HG03135 (cell line): Measurements from ENCODE around the gene TMBIM6.
A peak's percentile ranks its signal among the peaks of the same experiment; 100 is the strongest.
"Not testable (repeated sequence)": the region's sequence is repeated elsewhere in the genome, so short reads cannot be mapped to it uniquely, and the experiment has no call there.

ENCODE experiments used
- ATAC-seq: cut with Tn5 transposase; IDR thresholded peaks from one replicate; pipeline ENCODE4 v1.9.1; 2021; ENCODE audit warnings: mild to moderate bottlenecking, moderate library complexity; ENCODE audit not compliant: unreplicated experiment

TMBIM6 gene, protein sequence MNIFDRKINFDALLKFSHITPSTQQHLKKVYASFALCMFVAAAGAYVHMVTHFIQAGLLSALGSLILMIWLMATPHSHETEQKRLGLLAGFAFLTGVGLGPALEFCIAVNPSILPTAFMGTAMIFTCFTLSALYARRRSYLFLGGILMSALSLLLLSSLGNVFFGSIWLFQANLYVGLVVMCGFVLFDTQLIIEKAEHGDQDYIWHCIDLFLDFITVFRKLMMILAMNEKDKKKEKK

DNA sequence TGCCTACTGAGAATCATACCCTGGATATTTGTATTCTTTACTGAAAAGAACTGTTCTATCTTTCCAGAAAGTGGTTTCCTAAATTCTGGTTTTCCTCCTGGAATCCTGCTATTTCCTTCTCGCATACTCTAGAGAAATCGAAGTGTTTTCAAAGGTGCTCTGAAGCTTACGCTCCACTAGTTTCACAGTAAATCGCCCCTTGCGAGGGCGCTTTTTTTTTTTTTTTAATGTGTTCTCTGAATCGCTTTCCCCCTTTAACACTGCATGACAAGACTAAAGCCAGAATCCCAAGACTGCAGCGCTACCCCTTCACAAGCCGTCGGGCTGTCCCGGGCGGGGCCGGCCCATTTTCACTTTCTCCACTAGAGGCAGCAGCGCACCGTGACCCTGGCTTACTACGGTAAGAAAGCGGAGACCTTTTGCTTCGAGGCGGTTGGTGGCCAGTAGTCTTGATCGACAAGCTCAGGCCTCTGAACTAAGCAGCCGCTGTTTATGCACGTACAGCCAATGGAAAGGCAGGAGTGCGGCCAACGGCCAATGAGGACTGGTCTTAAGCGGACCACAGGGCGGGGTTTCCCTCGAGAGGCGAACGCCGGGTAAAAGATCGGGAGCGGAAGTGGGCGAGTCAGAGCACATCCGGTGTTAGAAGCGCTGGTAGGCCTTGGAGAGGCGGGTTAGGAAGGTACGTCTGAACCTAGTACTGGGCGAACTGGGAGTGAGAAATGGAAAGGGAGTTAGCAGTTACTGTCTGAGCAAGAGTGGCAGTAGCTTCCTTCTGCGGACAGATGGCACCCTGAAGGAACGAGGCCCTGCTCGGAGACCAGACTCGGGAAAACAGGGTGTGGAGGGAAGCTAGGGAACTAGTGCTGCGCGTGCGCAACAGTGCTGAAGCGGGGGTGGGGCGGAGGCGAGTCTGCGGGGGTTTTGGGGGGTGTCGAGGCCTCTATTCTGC is at the start of gene TMBIM6:
Gene TMBIM6 (plus strand): TSS at position 628 of the 952 bp plus-strand sequence. CDS start 10,937 bp downstream, outside the sequence.
- peak; percentile 94 for ATAC-seq

DNA sequence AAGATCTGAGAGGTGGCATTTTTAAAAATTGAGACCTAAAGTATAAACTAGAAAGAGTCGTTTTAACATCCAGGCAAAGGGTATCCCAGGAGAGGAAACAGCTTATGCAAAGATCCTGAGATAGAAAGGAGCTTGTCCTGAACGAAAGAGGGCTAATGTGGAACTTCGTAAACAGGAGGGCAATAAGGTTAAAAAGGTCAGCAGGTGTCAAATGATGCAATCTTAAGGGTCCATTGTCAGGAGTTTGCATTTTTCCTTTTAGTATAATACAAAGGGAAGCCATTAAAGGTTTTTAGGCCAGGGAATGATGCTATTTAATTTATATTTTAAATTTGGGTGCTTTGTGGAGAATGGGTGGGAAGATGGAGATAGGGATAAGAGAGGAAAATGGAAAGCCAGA is 48.5 kb upstream of the TMBIM6 start:
- ATAC-seq = no peak

DNA sequence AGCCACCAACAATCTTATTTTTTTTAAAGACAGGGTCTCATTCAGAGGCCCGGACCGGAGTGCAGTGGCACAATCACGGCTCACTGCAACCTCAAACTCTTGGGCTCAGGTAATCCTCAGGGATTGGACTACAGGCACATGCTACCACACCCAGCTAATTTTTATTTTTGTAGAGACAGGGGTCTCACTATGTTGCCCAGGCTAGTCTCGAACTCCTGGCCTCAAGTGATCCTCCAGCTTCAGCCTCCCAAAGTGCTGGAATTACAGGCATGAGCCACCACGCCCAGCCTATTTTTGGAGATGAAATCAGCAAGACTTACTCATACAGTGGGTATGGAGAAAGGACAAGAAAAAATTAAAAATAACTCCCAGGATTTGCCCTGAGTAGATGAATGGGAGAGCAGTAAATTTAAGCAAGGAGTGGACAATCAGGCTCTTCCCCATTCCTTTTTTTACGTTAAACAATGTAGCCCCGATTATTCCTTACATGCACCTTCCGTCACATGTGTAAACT is 47.4 kb upstream of the TMBIM6 start:
- no peak for ATAC-seq

DNA sequence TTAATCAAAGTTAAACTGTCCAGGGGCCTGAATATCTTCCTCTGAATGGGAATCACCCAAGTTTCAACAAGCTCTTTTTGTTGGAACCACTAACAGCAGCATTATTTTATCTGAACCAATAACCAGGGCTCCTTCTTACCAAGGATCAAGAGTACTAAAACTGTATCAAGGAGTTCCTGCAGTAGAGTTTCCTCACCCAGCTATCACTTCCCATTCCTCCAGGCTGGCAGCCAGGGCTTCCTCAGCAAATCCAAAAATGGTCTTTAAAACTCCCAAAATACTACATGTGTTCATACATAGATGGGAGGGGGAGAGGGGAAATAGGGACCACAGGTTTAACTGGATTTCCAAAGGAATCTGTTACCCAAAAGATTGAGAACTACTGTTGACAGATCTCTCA is 44.6 kb upstream of the TMBIM6 start:
- no peak for ATAC-seq

DNA sequence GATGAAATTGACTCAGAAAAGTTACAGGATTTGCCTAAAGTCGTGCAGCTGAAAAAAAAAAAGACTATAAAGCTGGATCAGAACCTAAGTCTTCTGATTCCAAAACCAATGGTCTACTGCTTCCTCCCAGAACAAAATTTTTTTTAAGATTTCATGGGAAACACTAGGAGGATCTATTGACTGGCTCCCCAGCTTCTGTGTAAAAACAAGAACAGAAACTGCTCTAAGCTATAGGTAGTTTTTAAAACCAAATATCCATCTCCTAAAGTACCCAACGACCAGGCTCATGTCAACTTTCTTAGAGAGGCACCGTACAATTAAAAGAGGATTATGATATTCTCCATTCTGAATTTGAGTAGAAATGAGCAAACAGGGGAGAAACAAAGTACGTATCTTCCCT is 43.5 kb upstream of the TMBIM6 start:
- no peak for ATAC-seq

DNA sequence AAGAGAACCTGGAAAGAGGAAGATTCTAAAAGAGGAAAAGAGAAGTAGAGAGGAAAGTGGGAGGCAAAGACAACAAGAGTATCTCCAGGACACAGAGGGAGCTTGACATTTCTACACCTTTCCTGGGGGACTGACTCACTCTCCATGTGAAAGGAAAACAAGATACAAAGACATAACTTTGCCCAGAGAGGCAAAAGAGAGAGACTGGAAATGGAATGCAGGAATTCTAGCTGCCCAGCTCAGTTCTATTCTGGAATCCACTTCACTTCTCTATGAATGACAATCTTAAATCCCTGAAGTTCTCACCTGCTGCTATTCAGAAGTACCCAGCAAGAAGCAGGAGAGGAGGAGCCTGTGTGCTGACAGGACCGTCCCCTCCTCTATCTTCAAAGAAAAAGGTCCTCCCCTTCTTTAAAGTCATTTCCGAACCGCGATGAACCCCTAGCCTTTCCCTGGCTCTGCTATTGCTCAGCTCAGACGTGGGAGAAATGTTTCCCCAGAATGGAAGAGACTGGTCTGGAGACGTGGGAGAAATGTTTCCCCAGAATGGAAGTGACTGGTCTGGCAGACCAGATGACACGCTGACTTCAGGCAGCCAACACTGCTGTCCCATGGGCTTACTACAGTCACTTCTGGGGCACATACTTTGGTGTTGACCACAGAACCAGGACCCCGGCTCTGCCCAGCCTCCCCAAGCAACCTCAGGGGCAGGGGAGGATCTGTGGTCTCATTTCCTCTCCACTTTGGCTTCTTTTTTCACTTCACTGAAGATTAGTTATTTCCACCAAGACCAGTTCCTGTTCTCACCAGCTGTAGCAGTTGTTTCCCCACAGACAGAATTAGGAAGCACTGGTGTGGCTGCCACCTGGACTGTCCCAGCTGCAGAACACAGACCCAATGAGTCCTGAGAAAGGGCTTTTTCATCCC is 42.5 kb upstream of the TMBIM6 start:
- peak; percentile 75 for ATAC-seq

DNA sequence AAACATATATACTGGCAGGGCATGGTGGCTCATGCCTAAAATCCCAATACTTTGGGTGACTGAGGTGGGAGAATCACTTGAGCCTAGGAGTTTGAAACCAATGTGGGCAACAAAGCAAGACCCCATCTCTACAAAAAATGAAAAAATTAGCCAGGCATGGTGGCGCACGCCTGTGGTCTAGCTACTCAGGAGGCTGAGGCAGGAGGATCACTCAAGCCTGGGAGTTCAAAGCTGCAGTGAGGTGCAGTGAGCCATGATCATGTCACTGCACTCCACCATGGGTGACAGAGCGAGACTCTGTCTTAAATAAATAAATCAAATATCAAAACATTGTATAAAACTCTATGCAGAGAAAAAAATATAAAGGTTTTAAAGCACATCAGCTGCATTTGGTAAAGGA is 39.3 kb upstream of the TMBIM6 start:
- no peak for ATAC-seq

DNA sequence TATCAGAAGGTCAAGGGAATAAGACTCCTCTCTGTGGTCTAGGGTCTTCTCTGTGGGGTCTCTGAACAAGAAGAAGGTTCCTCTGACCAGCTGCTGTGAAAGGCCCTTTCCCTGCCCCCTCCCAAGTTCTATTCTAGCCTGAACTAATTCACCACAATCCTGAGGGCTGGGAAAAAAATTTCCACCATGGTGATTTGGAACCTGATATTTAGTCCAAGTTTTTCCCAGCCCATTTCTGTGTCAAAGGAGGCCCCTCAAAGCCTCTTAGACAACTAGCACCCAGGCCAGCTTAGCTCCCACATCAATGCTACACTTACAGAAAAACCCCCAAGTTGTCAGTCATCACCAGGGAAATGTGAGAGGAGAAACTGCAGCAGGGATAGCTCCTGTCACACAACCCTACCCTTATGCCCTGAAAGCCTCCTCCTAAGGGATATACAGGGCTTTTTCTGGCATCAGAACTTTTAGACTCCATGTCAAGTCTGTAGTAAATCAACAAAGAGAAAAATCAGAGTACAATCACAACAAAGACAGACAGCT is 38.6 kb upstream of the TMBIM6 start:
- no peak for ATAC-seq

DNA sequence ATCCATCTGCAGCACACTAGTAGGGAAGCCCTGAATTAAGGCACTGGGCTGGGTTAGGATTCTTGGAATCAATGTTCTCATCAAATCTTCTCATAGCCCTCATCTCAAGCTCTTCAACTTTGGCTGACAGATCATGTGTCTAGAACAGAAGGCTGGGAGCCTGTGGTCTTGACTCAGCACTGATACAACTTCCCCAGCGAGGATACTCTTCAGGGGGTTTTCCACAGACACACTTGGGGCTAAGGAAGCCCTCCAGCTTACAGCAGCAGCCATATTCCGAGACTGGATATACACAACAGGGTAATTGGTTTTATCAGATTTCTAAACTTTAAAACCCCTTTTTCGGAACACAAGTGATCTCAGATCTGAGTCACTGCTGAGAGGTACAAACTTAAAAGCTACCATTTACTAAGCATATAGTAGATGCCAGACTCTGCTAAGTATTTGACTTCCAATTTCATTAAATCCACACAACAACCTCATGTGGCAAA is 37.7 kb upstream of the TMBIM6 start:
- ATAC-seq = no peak

DNA sequence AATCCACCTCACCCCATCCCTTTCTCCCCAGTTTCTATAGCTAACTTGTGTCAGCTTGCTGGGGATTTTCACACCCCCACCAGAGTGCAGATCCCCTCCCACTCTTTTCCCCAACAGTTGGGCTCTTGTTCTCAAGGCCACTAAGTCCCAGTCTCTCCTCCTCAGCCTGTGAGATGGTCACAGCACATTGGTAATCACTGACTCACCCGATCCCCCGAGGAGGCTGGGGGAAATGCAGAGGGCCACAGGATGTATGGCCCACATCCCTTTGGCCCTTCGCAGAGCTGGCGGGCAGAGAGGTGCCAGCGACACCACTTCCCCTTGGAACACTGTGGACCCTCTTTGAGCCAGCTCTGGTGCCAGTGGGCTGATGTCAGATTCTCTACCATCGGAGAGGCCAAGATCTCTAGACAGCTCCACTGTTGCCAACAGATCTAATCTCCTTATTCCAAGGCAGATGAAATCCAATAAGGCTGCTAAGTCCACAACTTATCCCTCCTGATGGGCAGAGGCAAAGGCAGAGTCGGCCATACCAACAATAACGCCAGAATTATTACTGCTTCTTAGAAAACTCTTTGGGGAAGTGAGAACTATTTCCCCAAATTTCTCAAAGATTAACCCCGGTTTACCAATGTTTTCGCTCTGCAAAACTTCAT is 35.8 kb upstream of the TMBIM6 start:
- ATAC-seq = no peak

DNA sequence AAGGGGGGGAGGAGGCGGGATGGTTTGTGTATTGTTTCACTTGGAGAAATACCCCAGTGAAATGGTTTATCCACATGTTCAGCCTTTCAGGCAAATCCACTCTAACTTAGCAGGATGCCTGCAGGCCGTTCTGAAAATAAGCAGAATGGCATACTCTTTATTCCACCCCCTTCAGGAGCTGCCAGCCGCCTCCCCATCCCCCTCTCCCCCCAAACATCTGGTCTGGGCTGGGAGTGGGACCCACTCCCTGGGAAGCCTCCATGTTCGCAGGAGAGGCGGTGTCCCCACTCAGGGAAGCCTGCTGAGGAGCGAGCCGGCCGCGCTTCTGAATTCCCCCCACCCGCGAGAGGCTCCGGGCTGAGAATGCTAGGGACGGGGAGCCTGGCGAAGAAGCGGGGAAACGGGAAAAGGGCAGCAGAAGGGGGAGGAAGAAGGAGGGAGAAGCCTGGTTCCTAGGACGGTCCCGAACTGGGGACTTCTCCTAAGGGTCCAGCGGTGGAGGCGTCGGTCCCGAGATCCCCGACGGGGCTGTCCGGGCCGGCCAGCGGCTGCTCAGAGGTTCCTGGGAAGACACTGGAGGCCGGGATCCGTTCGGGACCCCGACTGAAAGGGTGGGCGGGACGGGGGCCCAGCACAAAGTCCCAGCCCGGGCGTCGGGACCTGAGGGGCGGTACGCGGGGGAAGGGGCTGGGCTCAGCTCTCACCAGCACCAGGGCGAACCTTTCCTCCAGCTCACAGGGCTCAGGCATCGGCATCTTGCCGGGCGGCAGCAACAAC is 34.8 kb upstream of the TMBIM6 start:
- peak; percentile 15 for ATAC-seq

DNA sequence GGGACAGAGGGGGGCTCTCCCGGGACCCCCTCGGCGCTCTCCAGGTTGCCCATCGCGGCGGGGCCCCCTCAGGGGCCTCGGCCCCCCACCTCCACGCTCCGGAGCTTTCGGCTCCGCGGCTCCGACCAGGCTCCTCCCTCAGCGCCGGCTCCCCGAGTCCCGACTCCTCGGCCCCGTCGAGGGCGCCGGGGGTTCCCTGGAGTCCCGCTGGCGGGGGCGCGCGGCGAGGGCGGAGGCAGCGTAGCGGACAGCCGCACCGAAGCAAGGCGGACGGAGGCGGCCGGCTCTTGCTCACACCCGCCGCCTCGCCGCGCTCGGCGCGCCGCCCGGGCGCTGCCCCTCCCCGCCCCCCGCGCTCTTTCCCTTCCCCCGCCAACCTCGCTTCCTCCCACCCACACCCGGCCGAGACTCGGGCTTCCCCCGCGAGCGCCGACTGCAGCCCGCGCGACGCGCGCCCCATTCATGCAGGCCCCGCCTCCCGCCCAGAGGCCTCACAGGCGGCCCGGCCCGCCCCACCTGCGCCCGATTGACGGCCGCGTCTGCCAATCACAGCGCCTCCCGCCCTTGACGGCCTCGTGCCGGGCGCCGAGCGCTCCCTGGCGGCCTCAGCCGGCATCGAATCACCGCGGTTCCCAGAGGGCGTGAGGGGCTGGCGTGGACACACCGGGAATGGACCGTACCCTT is 34.1 kb upstream of the TMBIM6 start, which contains the start of gene FMNL3:
Gene FMNL3 (minus strand): TSS at position 278 of the 684 bp plus-strand sequence. CDS start 225 bp downstream, at position 53.
- peak; percentile 85 for ATAC-seq

DNA sequence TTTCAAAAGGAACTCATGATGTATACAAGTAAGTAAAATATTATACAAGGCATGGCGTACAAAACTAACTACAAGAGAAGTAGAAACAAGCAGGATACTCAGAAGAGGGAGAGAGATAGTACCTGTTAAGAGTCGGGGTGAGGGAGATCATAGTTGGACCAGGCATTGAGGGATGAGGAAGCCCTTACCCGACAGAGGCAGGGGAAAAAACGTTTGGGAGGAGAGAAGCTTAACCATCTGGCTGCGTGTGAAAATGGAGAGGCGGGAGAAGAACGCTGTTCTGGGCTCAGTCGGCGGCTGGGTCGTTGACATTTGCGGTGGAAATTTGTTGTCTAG is 33.6 kb upstream of the TMBIM6 start:
- ATAC-seq = no peak

DNA sequence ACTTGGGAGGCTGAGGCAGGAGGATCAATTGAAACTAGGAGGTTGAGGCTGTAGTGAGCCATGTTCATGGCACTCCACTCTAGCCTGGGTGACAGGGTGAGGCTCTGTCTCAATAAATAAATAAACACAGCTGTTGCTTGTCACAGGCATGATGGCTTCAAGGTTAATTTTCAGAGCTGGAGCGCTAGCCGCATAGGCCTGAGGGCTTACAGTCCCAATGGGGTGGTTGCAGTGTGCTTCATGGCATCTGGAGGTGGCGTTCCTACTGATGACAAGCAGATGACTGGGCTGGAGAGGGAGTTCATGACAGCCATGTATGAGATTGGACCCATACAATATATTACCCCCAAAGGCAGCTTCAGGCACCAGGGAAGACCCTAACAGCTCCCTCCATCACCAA is 32.5 kb upstream of the TMBIM6 start:
- ATAC-seq = no peak

DNA sequence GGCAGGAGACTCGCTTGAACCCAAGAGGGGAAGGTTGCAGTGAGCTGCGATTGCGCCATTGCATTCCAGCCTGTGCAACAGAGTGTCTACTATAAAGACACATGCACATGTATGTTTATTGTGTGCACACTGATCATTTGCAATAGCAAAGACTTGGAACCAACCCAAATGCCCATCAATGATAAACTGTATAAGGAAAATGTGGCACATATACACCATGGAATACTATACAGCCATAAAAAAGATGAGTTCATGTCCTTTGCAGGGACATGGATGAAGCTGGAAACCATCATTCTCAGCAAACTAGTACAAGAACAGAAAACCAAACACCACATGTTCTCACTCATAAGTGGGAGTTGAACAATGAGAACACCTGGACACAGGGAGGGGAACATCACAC is 27.4 kb upstream of the TMBIM6 start:
- ATAC-seq = not testable (repeated sequence)

DNA sequence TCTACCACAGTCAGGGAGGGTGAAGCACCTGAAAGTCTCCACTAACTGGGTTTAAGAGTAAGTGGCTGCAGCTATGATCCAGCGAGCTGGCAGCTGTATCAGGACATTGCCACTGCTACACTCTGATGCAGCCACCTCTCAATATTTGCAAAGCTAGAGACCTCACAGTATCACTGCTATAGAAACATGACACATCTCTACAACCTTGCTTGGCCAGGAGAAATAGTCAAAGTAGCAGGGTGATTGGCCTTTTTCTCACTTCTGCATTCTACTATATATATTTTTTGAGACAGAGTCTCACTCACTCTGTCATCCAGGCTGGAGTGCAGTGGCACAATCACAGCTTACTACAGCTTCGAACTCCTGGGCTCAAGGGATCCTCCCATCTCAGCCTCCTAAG is 24.8 kb upstream of the TMBIM6 start:
- ATAC-seq = no peak

DNA sequence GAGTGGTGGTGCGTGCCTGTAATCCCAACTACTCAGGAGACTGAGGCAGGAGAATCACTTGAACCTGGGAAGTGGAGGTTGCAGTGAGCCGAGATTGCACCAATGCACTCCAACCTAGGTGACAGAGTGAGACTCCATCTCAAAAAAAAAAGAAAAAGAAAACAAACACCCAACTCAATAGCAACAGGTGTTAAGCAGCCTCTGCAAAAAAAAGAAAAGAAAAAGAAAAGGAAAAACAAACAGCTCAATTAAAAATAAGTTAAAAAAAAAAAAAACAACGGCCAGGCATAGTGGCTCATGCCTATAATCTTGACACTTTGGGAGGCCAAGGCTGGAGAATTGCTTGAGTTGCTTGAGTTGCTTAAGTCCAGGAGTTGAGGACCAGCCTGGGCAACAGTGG is 23.6 kb upstream of the TMBIM6 start:
- not testable (repeated sequence) for ATAC-seq

DNA sequence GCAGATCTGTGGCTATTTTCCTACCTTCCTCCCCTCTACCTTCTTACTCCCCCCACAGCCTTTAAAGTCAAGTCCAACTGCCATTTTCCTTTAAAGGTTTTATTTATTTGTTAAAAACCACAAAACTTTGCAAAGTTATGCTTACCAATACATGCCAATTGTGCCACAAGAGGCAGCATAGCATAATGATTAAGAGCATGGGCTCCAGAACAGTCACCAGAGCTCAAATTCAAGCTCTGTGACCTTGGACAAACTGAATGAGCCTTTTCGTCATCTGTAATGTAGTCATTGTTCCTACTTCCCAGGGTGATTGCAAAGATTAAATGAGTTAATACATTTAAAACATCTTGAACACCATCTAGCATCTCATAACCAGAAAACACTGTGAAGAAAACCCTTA is 21.1 kb upstream of the TMBIM6 start:
- no peak for ATAC-seq

DNA sequence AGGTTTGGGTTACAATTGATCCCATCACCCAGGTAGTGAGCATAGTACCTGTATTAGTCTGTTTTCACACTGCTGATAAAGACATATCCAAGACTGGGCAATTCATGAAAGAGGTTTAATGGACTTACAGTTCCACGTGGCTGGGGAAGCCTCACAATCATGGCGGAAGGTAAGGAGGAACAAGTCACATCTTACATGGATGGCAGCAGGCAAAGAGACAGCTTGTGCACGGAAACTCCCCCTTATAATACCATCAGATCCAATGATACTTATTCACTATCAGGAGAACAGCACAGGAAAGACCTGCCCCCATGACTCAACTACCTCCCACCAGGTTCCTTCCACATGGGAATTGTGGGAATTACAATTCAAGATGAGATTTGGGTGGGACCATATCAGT is 20.0 kb upstream of the TMBIM6 start:
- not testable (repeated sequence) for ATAC-seq
